SH-SY5Y (cell line): ENCODE results near the gene UNC5C.

Source experiments
- GATA2 ChIP-seq: IDR thresholded peaks from 2 replicates; pipeline ENCODE4 v1.6.1; 2011; ENCODE audit warnings: mild to moderate bottlenecking, low read depth, low read length
- GATA3 ChIP-seq: IDR thresholded peaks from 2 replicates; pipeline ENCODE4 v1.6.1; 2011; ENCODE audit warnings: low read depth, mild to moderate bottlenecking, low read length, moderate library complexity

DNA sequence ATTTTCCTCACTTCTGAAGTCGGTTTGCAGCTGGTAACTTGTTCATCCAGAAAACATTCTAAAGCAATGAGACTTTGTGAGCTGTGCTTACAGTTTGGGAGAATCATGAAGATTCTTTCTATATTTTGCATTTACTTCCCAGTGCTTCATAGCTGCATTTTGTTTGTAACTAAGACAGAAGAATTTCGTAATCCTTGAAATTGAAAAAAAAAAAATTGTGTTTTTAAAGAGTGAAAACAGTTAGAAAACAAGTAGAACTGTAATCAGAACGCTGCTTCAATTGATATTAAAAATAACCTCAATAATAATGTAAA lies 392.4 kb downstream of the UNC5C start:
- TF ChIP-seq GATA2 = no peak
- TF ChIP-seq GATA3 = no peak
